ENCODE results near the gene LPCAT1. TPM values are rescaled to one million over a fixed set of nuclear protein-coding genes. Genes with fewer than 3 reads are reported as not detected.

Gene LPCAT1
- total and polyA plus RNA-seq, 2 of the 13 experiments (the other 11 are each of a cell fraction or from before 2014, with no cell fraction given), result 29.8 to 90.6 TPM

DNA sequence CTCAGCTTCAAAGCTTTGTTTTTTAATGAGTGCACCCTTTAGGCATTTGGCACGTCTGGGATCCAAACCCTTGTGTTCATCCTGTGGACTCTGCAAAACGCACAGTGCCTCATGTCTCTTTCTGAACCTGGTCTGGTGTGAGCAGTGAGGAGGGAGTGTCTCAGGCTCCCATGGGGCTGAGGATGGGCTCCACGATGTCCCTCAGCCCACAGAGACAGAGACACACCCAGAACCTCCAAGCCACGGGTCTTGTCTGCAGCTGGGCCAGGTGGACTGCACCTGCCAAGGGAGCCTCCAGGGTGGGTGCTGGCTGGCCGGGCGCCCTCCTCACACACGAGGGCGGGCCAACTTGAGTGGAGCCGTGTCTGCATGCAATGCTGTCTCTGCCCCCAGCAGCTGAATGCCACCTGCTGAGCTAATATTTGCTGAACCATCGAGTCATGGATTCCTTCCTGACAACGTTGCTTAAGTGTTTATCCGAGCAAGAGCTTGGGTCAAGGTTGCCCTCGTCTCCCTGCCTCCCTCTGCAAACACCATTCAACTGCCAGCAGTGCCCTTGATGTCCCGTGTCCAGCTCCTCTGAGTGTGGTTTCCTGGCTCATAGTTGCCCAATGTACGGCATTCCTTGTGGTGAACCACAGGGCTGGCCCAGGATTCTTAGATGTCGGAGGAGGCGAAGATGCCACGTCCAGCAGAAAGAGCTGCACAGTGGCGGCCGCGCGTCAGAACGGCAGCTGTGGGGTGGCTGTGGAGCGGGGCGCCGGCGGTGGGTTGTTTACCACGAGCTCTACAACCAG, 31.4 kb upstream of the LPCAT1 start (continued):
- TF ChIP-seq, protein P1, sequence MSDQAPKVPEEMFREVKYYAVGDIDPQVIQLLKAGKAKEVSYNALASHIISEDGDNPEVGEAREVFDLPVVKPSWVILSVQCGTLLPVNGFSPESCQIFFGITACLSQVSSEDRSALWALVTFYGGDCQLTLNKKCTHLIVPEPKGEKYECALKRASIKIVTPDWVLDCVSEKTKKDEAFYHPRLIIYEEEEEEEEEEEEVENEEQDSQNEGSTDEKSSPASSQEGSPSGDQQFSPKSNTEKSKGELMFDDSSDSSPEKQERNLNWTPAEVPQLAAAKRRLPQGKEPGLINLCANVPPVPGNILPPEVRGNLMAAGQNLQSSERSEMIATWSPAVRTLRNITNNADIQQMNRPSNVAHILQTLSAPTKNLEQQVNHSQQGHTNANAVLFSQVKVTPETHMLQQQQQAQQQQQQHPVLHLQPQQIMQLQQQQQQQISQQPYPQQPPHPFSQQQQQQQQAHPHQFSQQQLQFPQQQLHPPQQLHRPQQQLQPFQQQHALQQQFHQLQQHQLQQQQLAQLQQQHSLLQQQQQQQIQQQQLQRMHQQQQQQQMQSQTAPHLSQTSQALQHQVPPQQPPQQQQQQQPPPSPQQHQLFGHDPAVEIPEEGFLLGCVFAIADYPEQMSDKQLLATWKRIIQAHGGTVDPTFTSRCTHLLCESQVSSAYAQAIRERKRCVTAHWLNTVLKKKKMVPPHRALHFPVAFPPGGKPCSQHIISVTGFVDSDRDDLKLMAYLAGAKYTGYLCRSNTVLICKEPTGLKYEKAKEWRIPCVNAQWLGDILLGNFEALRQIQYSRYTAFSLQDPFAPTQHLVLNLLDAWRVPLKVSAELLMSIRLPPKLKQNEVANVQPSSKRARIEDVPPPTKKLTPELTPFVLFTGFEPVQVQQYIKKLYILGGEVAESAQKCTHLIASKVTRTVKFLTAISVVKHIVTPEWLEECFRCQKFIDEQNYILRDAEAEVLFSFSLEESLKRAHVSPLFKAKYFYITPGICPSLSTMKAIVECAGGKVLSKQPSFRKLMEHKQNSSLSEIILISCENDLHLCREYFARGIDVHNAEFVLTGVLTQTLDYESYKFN (CRISPR knock-in tag; conservative IDR thresholded peaks at IDR 0.05), result peak; percentile 94
- TF ChIP-seq CEBPZ (IDR thresholded peaks at IDR 0.05; ENCODE audit: low read length) (no peak), ZNF552 (CRISPR knock-in tag; IDR thresholded peaks at IDR 0.05; ENCODE audit: borderline replicate concordance) (peak; percentile 28; the same call in 1 of the 2 replicates), HIVEP1 (CRISPR knock-in tag; IDR thresholded peaks at IDR 0.05) (peak; percentile 79), ZNF432 (CRISPR knock-in tag; IDR thresholded peaks at IDR 0.05; ENCODE audit: borderline replicate concordance) (no peak), LCORL (IDR thresholded peaks at IDR 0.05) (no peak), LCORL (CRISPR knock-in tag; IDR thresholded peaks at IDR 0.05) (peak; percentile 90), UBTF (CRISPR knock-in tag; IDR thresholded peaks at IDR 0.05) (peak; percentile 63), NR2C2 (CRISPR knock-in tag; IDR thresholded peaks at IDR 0.05; ENCODE audit: borderline replicate concordance) (no peak), ZNF260 (CRISPR knock-in tag; IDR thresholded peaks at IDR 0.05; ENCODE audit: borderline replicate concordance, low read depth) (no peak), ZNF331 (CRISPR knock-in tag; IDR thresholded peaks at IDR 0.05) (peak; percentile 93), NR3C1 (CRISPR knock-in tag; IDR thresholded peaks at IDR 0.05) (no peak), ZNF17 (CRISPR knock-in tag; IDR thresholded peaks at IDR 0.05) (no peak), CBX2 (IDR thresholded peaks at IDR 0.05; ENCODE audit: low read depth, low read length) (no peak), CBX2 (CRISPR knock-in tag; IDR thresholded peaks at IDR 0.05; ENCODE audit: low read depth) (no peak), ZNF235 (CRISPR knock-in tag; IDR thresholded peaks at IDR 0.05; ENCODE audit: borderline replicate concordance) (0 out of 2 replicates have a peak, but pooled peaks have one; percentile 66)
- TF ChIP-seq, protein P2, sequence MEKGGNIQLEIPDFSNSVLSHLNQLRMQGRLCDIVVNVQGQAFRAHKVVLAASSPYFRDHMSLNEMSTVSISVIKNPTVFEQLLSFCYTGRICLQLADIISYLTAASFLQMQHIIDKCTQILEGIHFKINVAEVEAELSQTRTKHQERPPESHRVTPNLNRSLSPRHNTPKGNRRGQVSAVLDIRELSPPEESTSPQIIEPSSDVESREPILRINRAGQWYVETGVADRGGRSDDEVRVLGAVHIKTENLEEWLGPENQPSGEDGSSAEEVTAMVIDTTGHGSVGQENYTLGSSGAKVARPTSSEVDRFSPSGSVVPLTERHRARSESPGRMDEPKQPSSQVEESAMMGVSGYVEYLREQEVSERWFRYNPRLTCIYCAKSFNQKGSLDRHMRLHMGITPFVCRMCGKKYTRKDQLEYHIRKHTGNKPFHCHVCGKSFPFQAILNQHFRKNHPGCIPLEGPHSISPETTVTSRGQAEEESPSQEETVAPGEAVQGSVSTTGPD (CRISPR knock-in tag; IDR thresholded peaks at IDR 0.05), result peak; percentile 79

Data from HepG2 (cell line).